Glomerular visceral epithelial cell (primary cell): ENCODE data around the gene SMIM10L1.
A peak's percentile ranks its signal among the peaks of the same experiment; 100 is the strongest.

Experiments used
- DNase-seq: peaks from one replicate; pipeline ENCODE4 v3.0.0-alpha.2; 2016; ENCODE audit errors: extremely low spot score

The SMIM10L1 gene

DNA sequence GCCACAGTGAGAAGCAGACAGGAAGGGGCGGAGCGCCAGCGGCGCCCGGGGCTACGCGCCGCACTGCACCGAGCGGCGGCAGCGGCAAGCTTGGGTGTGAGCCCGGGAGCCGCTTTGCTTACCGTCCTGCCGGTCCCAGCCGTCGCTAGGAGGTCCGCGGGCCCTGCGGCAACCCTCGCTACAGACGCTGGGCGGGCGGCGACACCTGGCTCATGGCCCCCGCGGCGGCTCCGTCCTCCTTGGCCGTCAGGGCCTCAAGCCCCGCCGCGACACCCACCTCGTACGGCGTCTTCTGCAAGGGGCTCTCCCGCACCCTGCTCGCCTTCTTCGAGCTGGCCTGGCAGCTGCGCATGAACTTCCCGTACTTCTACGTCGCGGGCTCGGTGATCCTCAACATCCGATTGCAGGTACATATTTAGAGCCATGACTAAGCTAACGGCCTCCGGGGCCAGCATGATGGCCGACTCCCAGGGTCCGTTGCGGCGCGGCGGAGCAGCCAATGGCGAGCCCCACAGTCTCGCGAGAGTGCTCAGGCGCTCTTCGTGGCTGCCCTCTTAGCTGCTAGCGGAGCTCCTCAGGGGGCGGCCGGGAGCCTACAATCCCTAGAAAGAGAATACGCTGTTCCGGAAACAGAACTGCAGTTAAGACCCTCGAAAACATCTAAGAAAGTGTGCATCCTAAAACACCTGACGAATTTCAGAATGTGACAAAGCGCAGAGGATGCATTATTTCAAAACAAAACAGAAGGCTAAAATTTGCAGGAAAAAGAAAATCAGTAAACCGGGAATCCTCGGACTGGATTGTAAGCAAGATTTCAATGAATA lies at the start of gene SMIM10L1:
SMIM10L1 (plus strand) TSS at position 50 of the 824 bp plus-strand sequence; CDS start at position 213, 163 bp downstream.
- peak; percentile 91 for DNase-seq

DNA sequence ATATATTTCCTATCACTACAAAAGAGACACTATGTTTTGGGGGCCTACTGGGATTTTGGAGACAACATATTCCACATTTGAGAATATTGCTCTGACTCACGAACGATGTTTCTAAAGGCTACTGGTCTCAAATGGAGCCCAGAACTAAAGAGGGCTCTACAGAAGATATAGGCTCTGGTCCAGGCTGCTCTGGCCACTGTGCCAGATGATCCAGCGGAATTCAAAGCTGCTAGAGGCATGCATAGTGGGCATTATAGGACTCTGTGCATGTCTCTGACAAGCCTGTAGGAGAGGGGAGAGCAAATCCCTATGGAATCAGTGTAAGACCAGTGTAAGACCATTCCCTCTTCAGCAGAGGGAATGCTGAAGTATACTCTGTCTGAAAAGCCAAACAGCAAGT lies 40.6 kb upstream of the SMIM10L1 start:
- no peak for DNase-seq

DNA sequence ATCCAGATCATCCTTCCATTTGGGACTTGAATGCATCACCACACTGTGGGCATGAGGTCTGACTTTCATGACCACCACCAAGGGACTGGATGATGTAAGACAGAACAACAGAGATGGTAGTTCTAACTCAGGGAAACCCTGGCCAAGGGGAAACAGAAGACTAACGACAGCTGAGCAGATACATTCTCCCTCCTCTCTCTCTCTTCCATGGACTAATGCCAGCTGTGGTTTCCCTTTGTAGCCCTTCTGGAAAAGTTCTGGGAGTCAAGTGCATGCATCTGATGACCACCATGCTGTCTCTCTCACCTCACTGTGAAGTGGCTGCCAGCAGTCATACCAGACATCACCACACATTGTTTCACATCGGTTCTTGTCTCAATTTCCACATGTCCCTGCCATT lies 40.0 kb upstream of the SMIM10L1 start:
- no peak for DNase-seq

DNA sequence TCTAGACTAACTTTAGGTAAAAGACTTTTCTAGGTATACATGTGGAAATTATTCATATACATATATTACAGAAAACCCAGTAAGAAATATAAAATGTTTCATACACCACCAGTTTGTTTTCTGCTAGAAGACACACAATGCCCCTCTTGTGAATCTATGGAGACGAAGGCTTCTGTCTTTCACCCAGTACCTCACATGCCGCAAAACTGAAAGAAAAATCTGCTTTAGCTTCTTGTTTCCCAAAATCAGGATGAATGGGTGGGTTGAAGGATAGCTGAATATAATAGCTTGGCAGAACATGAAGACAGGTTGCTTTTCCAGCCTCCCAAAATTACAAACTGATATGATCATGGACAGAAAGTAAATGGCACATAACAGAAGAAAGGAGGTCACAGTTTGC lies 37.8 kb upstream of the SMIM10L1 start:
- no peak for DNase-seq

DNA sequence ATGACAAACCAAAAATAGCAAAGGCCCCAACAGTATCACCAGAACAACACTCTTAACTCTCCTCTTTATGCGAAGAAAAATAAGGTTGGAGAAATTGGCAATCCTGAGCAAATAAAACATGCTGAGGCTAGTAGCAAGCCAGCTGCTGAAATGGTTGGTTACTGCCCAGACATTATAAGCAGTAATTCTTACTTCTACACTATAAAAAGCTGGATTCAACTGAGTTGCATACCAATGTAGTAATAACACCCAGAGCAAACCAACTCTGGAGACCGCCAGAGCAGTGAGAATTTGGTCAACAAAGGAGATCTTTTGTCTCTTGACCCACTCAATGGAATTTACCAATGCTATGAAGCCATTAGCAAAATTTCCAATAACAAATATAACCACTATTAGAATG lies 37.2 kb upstream of the SMIM10L1 start:
- no peak for DNase-seq

DNA sequence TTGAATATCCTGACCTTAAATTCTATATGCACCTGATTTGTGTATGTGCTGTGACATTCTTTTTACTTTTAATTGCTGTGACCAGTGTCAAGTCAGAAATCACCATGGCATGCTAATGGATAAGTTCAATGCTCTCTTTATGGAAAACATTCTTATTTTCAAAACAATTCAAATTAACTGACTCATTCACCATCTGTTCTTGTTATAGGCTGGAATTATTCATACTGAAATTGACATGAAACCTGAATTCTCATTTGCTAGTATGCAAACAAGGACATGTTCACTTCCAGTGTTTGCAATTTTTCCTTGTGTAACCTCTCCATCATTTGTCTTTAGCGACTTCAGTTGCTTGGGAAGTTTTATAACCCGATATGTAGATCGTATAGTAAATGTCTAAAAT lies 36.7 kb upstream of the SMIM10L1 start, which contains the start of gene TAS2R30:
TAS2R30 (minus strand) TSS at position 340 of the 400 bp plus-strand sequence. CDS start 400 bp downstream, outside the sequence.
- no peak for DNase-seq

DNA sequence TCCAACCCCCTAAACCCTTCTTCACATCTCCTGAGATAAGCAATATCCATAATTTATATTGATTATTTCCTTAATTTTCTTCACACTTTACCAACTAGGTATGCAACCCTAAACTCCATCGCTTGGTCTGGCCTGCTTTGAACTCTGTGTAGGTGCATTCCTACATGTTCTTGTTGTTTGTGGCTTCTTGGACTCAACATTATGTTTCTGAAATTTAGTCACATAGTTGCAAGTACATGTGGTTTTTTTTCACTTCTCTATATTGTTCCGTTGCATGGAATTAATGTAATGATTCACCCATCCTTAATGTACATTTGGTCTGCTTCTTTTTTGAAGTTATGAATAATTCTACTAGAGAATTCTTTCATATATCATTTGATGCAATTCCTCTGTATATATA lies 34.9 kb upstream of the SMIM10L1 start:
- DNase-seq: no peak

DNA sequence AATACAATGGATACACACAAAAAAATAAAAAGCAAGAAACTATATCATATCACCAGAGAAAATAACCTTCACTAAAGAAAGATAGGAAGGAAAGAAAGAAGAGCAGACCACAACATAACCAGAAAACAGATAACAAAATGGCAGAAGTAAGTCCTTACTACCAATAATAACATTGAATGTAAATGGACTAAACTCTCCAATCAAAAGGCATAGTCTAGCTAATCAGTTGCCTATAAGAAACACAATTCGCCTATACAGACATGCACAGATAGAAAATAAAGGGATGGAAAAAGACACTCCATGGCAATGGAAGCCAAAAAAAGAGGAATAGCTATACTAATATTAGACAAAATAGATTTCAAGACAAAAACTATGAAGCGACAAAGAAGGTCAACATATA lies 27.6 kb upstream of the SMIM10L1 start:
- no peak for DNase-seq

DNA sequence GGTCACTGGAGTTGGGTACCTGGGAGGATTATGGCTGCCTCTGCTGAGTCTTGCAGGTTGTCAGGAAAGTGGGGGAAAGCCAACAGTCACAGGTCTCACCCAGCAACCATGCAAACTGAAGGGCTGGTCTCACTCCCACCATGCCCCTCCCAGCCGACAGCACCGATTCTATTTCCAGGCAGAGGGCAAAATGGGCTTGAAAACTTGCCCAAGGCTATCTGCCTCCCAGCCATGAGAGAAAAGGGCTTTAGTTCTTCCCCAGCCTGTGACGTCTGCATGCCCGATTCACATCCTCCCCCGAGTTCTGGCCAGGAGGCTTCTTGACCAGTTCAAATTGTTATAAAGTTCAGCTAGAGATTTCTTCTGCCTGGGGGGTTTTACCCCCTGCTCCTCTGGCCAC lies 26.7 kb upstream of the SMIM10L1 start:
- no peak for DNase-seq

DNA sequence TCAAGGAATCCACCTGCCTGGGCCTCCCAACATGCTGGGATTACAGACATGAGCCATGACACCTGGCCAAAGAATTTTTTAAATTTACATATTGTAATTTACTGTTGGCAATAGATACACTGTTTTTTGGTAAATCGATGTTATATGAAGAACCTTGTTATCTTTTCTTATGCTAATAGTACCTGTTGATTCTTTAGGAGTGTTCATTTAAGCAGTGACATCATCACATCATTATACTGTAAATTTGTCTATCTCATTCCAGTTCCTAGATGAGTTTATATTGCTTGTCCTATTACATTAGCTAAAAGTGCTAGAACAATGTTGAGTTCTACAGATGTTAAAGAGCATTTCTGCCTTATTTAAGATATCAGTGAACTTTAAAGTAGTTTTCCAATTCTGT lies 23.6 kb upstream of the SMIM10L1 start:
- DNase-seq: no peak

DNA sequence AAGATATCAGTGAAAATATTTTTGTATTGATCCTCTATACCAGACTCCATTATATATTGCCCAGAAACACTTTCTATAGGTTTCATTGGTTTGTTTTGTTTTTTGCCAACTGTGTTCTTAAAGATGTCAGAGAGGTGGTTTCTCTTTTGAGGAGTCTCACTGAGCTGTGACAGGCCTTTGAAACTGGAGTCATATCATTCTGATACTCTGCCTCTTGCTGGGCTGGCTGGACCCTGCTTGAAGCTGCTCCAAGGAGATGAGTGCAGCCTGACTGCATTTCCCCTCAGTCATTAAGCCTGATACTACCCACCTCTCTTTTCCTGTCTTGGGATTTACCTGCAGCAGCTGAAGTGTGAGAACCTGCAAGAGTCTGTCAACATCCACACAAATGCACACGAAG lies 20.2 kb upstream of the SMIM10L1 start:
- no peak for DNase-seq

DNA sequence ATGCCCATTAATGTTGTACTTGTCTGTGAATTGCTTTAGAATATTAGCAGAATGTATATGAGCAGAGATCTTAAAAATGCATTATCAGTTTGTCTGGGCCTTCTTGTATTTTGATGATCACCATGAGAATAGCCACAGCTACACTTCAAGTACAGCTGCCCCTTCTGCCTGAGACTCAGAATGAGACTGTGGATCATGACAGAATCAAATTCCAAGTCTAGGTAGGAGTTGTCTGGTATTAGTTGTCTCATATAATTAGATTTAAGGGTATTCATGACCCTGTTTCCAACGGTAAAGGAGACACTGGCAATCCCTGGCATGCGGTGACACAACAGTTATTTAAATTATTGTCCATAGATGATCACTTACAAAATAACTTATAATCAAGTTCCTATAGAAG lies 18.3 kb upstream of the SMIM10L1 start:
- DNase-seq: no peak

DNA sequence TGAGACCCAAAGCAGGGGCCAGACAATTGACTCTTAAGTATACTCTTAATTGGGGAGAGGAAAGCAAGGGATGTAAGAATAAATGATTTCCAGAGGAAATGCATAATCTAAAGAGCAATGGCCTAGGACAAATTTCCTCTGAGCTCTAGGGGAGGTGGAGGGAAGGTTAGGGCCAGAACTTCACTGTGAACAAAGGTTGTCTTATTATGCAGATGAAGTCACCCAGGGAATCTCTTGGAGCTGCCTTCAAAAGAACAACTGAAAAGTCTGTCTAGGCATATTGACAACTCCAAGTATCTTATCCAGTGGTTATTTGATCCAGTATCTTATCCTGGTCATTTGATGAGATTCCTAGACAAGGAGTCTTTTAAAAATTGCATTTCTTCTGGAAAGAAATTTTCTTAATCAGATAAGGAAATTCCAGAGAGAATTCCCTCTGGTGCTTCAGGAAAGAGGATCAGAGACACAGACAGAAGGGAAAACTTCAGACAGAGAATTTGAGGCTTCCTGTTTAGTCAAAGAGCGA lies 16.5 kb upstream of the SMIM10L1 start:
- DNase-seq: no peak

DNA sequence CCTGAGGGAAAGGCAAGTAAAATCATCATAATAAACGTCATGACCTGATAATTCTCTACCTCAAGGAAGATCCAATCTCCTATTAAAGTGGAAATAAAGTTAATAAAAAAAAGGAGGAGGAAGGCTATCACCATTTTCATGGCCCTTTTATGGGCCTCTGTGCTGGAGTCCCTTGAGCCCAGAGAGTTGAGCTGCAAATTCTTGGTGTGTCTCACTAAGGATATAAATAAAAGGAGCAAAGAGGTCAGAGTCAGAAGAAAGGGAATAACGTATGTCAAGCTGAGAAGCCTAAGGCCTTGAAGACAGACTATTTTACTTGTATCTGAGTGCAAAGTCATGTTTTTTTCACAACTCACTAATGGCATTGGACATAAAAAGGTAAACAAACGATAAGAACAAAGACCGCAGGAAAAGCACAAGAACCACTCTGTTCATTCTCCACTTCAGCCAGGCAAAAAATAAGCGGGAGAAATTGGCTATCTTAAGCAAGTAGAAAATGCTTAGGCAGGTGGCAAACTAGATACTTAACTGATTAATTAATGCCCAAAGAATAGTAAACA lies 12.0 kb upstream of the SMIM10L1 start:
- no peak for DNase-seq

DNA sequence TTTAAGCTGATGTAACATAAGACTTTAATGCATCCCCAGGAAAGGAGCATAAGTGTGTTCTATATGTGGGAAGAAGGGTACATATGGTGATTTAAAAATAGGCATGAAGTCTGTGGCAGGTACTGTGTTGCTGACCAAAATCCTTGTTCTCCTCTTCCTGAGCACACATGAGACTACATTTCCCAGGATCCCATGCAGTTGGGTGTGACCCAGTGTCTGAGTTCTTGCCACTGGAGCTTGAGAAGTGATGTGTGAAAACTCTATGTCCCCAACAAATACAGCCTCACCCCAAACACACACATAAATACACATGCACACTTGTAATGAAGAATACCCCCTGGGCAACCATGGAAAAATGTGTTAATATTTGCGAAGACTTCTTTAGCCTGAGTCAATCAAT lies 8.5 kb upstream of the SMIM10L1 start:
- DNase-seq: no peak

DNA sequence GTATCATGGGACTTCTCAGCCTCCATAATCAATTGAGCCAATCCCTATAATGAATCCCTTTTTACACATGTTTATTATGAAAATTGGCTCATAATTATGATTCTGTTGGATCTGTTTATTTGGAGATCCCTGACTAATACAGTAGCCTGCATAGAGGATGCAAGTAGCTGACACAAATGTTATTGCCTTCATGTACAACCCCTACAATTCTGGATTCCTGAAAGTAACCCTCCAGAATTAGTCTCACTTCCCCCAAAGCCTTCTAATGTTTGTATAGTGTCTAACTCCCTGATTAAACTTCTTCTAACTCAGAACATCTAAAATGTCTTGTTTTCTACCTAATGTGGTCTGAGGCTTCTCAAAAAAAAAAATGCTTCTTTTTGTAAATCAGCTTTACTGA lies 6.6 kb upstream of the SMIM10L1 start:
- no peak for DNase-seq

DNA sequence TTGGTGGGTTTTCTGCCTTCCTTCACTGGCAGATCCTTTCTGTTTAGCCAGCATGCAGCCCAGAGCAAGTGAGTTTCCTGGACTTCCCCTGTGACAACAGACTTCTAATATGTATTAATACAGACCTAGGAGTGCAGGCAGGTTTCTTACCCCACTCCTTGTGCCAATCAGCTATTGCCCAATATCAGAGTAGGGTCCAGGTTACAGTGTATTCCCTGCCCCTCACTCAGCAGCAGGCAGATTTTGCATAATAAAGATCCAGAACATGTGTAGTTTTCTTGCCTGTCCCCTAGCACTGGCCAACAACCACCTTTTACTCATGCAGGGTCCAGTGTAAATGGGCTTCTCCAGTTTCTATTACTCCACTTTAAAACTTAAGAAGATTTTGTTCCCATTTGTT lies 4.7 kb upstream of the SMIM10L1 start:
- DNase-seq: no peak

DNA sequence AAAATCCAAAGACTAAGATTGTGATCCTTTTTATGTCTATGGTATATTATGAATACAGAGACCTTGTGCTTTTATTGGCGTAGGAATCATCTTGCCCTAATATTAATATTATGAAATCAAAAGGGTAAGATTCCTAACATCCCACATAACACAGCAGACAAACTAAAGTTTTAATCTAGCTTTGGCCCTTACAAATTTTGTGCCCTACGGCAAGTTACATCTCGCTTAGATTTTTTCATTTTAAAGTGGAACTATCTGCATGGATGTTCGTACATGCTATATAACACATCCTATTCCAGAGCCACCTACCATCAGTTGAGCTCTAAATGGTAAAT lies 217 bp upstream of the SMIM10L1 start:
- no peak for DNase-seq

DNA sequence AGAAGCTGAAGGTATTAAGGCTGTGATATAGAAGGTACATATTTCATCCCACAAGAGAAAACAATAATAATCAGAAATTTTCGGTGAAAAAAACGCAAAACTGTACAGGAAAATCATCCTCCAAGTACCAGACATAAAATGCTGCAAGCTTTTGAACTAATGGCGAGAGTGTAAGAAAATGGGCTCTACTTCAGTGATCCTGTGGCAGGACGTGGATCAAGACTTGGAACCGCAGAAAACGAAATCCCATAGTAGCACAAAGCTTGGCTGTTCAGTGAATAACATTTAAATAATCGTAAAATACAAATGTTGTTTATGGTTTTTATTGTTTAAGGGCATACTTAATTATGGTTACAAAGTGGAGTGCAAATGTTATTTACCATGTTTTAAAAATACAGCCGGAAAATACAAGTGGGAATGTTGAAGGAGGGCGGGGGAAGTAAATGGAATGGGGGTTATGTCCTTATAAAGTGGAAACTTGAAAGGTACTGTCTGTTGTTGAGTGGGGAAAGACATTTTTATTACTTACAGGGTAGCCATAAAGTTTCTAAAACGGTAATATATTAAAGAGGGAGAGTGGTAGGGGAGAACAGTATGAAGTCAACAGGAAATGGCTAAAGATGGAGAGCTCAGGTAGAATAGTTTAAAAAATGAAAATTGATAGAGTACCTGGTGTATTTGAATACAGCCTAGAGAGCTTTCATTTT lies 1.1 kb downstream of the SMIM10L1 start:
- DNase-seq: peak; percentile 28

DNA sequence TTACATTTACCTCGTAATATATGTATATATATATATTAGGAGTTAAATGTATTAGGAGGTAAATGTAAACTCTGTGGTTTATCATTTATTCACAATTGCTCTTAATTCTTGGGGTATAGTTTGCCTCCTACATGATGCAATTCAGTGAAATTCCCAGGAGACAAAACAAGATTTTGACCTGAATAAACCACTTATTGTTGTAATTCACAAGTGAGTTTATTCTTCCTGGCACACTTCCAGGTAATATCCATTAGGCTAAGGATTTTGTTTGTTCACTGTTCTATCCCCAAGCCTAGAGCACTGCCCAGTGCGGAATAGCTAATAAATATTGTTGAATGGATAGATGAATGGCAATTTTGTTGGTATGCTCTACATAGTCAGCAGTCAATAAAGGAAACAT lies 3.0 kb downstream of the SMIM10L1 start:
- no peak for DNase-seq

DNA sequence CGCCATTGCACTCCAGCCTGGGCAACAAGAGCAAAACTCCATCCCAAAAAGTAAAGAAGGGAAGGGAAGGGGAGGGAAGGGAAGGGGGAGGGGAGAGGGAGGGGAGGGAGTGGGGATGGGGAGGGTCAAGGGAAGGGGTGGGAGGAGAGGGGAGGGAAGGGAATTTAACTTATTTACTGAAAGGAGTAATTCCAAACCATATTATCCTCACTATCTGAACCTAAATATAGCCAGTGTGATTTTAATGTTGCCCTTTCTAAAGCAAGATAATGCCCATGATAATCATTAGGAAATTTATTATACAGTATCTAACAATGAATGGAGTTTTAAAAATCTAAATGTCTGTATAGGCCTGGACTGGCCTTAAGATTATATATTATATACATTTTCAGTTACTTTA lies 7.3 kb downstream of the SMIM10L1 start:
- DNase-seq: no peak

DNA sequence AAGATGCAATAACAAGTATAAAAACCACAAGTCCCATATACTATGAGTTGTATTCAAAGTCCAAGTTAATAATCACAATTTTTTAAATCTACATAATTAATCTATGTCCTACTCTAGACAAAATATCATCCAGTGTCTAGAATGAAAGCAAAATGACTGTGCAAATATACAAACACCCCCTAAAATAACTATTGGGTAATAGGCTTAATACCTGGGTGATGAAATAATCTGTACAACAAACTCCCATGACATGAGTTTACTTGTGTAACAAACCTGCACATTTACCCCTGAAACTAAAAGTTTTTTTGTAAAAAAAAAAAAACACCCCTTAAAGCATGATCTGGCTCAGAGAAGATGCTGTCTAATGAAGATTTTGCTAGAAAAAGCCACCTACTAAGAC lies 11.5 kb downstream of the SMIM10L1 start:
- DNase-seq: no peak

DNA sequence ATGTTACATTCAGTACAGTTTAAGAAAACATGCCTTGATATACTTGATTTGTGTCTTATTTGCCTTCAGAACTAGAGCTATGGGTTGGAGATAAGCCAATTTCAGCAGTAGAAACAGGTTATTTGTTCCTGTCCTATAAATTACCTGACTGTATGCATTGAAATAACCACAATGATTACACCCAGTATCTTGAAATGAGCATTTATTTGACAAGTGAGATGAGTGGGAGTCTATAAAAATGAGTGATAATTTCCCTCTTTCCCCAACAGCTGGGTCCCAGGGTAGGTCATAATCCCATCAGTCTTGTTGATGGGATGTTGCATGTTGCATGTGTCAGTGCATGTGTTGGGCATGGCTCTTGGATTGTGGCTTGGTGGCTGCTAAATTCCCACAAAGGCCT lies 12.0 kb downstream of the SMIM10L1 start:
- no peak for DNase-seq
